Measurements from ENCODE around the gene APOL2. TPM values are rescaled to one million over a fixed set of nuclear protein-coding genes. Genes with fewer than 3 reads are reported as not detected.

APOL2 gene
- total and polyA plus RNA-seq, 10 of the 15 experiments (the other 5 are each of a cell fraction or from before 2014, with no cell fraction given): 4.4 to 39.9 (median 25.0) TPM

DNA sequence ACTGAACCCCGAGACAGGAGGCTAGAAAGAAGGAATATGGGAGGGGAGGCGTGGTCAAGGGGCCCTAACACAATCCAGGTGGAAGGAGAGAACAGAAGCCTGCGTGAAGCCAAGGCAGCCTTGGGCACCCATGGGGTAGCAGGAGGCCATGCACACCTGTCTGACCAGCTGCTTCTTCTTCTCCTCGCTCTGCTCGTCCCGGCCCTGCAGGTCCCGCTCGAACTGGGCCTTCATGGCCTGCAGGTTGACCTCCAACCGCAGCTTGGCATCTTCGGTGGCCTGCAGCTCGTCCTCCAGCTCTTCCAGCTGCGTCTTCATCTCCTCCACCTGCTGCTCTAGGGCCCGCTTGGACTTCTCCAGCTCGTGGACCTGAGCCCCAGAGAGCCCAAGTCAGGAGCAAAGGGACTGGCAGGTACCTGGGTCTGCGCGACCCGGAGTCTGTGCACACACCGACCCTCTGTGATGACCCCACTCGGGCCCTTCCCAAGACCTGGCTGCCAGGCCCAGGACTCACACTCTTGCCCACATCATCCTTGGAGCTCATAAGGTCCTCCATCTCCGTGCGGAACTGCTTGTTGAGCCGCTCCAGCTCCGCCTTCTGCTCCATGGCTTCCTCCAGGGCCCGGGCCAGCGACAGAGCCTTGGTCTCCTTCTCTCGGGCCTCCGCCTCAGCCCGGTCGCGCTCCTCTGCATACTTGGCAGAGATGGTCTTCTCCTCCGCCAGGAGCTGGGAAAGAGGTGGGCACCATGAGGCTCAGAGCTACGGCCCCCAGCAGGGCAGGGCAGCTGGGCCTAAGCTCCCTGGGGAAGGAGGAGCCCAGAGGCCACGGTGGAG lies 49.5 kb upstream of the APOL2 start (continued):
- no peak for TF ChIP-seq GATAD2B (conservative IDR thresholded peaks at IDR 0.05; ENCODE audit: low read depth)

DNA sequence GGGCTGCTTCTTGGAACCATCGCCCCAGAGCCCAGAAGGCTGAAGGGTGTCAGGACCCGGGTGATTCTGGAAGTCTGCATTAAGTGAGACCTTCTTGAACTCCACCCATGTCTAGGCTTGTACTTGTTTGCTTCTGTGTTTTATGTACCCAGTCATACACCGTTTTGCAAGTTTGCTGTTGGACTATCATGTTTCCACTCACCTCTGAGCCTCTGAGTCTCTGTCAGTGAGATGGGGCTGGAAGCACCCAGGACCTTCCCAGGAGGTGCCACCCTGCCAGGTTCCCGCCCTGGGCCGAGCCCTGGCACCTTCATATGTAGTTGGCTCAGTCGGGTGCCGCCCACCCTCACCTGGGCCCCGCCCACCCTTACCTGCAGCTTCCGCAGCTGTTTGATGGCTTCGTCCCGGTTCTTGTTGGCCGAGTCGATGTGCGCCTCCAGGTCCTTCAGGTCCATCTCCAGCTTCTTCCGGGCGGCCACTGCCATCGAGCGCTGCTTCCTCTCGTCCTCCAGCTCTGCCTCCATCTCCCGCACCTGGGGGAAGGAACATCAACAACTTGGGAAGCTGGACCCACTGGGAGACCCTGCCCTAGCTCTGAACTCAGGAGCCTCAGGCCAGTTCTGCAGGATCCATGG lies 48.7 kb upstream of the APOL2 start:
- no peak for DNase-seq (ENCODE audit: low read depth, low spot score)
- no peak for ATAC-seq
- 96% methylated on average over 16 of the region's 20 CpGs for WGBS (ENCODE audit: insufficient coverage, insufficient replicate concordance, low lambda C conversion rate, missing lambda C conversion rate)
- no peak overlapping the region for H3K27ac ChIP-seq (ENCODE audit: control insufficient read depth, insufficient read depth)
- H4K20me1 ChIP-seq (ENCODE audit: control insufficient read depth, insufficient read depth): no peaks in the 10 kb centered on the region
- H3K36me3 ChIP-seq (ENCODE audit: control insufficient read depth in 2 of 2, insufficient read depth in 2 of 2, low read length in 1 of 2): peaks cover 32 to 68% of the 10 kb centered on the region in 2 experiments
- no peaks in the 10 kb centered on the region for H3K27me3 ChIP-seq (replicated peaks in 1 of 2; ENCODE audit: control insufficient read depth in 2 of 2, insufficient read depth in 2 of 2, low read length in 1 of 2)
- CTCF ChIA-PET: interaction anchor here (0.6 to 3.4 kb wide), 8 partner anchors 9 to 182 kb away, joined by 3 to 23 read pairs (median 4); no protein-coding TSS in a partner anchor
- SMC1A ChIA-PET (ENCODE audit: uncharacterized antibody, unreplicated experiment): interaction anchor here (1.4 kb wide), 1 partner anchor 198 kb away, joined by 3 read pairs; no protein-coding TSS in a partner anchor
- in situ Hi-C loops (cut with MboI): no loop called here
- H2AFZ ChIP-seq (ENCODE audit: control insufficient read depth, low read depth, low read length): no peak overlapping the region
- no peaks in the 10 kb centered on the region for H3K79me2 ChIP-seq (ENCODE audit: control insufficient read depth, insufficient read depth, low read length)
- RAD21 ChIA-PET (ENCODE audit: unreplicated experiment): no interaction called here
- no TSS peak for BruUV-seq (replicated peaks)
- intact Hi-C loops (cut with micrococcal nuclease; ENCODE audit: unreplicated experiment): no loop called here
- no peak overlapping the region for H3K4me3 ChIP-seq
- no peak overlapping the region for H3K9ac ChIP-seq (ENCODE audit: control insufficient read depth, insufficient read depth, low read length)
- H3K9me3 ChIP-seq (replicated peaks; ENCODE audit: control insufficient read depth, insufficient read depth, low read length): no peaks in the 10 kb centered on the region
- H3K4me2 ChIP-seq (ENCODE audit: control insufficient read depth, insufficient read depth): no peak overlapping the region
- POLR2A ChIA-PET: no interaction called here
- TF ChIP-seq POLR2A (IDR thresholded peaks at IDR 0.05; ENCODE audit: low read depth, low read length): peak; percentile 50; the same call in 1 of the 2 replicates
- no peak for TF ChIP-seq IRF4 (IDR thresholded peaks at IDR 0.05; ENCODE audit: low read depth, low read length)
- FAIRE-seq: no peak
- no peaks in the 10 kb centered on the region for H3K4me1 ChIP-seq (ENCODE audit: control insufficient read depth, insufficient read depth, low read length)
